PFSK-1 (cell line): ENCODE results near the gene GEMIN8.

Experiments used
- FOXP2 ChIP-seq: optimal IDR thresholded peaks from 2 replicates; pipeline ENCODE3; 2011; ENCODE audit warnings: borderline replicate concordance, control low read depth, inconsistent platforms; ENCODE audit not compliant: insufficient read depth; ENCODE audit errors: extremely low read length, extremely low read depth
- POLR2AphosphoS5 ChIP-seq: IDR thresholded peaks from 2 replicates; pipeline ENCODE4 v1.6.1; 2012; ENCODE audit warnings: low read depth, mild to moderate bottlenecking, control low read depth, low read length, moderate library complexity
- REST ChIP-seq, 2 experiments: IDR thresholded peaks; 2 replicates each; pipeline versions ENCODE4 v1.6.1 to v1.8.0; 2011 to 2012; ENCODE audit warnings: low read depth in 2 of 2, low read length in 2 of 2, control low read depth in 1 of 2, inconsistent platforms in 1 of 2, mild to moderate bottlenecking in 1 of 2, moderate library complexity in 1 of 2; ENCODE audit not compliant: insufficient read depth in 1 of 2
- SIN3A ChIP-seq: IDR thresholded peaks from 2 replicates; pipeline ENCODE4 v1.6.1; 2012; ENCODE audit warnings: mild to moderate bottlenecking, low read length, moderate library complexity, borderline replicate concordance; ENCODE audit not compliant: insufficient read depth
- TAF1 ChIP-seq: IDR thresholded peaks from 2 replicates; pipeline ENCODE4 v1.6.1; 2012; ENCODE audit warnings: low read length, control low read depth, borderline replicate concordance; ENCODE audit not compliant: insufficient read depth

GRCh38 chrX:14028473-14028872 is 1.2 kb downstream of the GEMIN8 start:
- TF ChIP-seq FOXP2, result no peak
- TF ChIP-seq POLR2AphosphoS5, result no peak
- TF ChIP-seq REST (IDR thresholded peaks at IDR 0.05; ENCODE audit: insufficient read depth in 1 of 2, low read depth in 2 of 2, low read length in 2 of 2), result no peak
- no peak for TF ChIP-seq SIN3A
- TF ChIP-seq TAF1, result no peak
